Adrenal gland (tissue), 12 donors: ENCODE results near the gene ZNF337. TPM values are rescaled to one million over a fixed set of nuclear protein-coding genes. Genes with fewer than 3 reads are reported as not detected.
"Not testable (repeated sequence)": the region's sequence is repeated elsewhere in the genome, so short reads cannot be mapped to it uniquely, and the experiment has no call there.

ENCODE experiments used
- DNase-seq, 7 donors: peaks; one replicate each; pipeline ENCODE4 v3.0.0-alpha.2; 2019 to 2020
- H3K27ac ChIP-seq, 5 donors: fragments of 200-600 bp; sonication (generic) in 4 of 5; 1 replicate in 3 of 5; 2 replicates in 2 of 5; pipeline versions ENCODE4 v1.5.1 to v1.8.0; 2016 to 2020; ENCODE audit warnings: mild to moderate bottlenecking in 1 of 5
- H3K27me3 ChIP-seq: fragments of 200-600 bp; 2 replicates; pipeline ENCODE4 v1.8.0; 2021
- H3K36me3 ChIP-seq, 2 donors: fragments of 200-600 bp; replicated peaks in 1 of 2; 1 replicate in 1 of 2; 2 replicates in 1 of 2; pipeline versions ENCODE4 v1.5.1 to v1.8.0; 2018 to 2022
- H3K4me1 ChIP-seq, 2 donors: fragments of 200-600 bp; replicated peaks in 1 of 2; 1 replicate in 1 of 2; 2 replicates in 1 of 2; pipeline versions ENCODE4 v1.5.1 to v1.8.0; 2018 to 2021
- H3K4me3 ChIP-seq, 4 donors: fragments of 200-600 bp; sonication (generic) in 3 of 4; one replicate each; pipeline ENCODE4 v1.5.1; 2016 to 2018
- H3K9me3 ChIP-seq, 3 donors: fragments of 200-600 bp; sonication (generic) in 1 of 3; replicated peaks in 1 of 3; 1 replicate in 2 of 3; 2 replicates in 1 of 3; pipeline versions ENCODE4 v1.5.1 to v1.8.0; 2016 to 2021
- CTCF ChIP-seq, 6 experiments: fragments of 450-650 bp in 4 of 6; fragments of 200-600 bp in 2 of 6; sonication (generic) in 1 of 6; IDR thresholded peaks; 1 replicate in 5 of 6; 2 replicates in 1 of 6; pipeline versions ENCODE4 v1.5.1 to v1.8.0; 2016 to 2021; ENCODE audit warnings: antibody characterized with exemption in 6 of 6, mild to moderate bottlenecking in 2 of 6, moderate library complexity in 1 of 6
- POLR2A ChIP-seq, 2 donors: fragments of 450-650 bp; IDR thresholded peaks; one replicate each; pipeline ENCODE4 v1.6.1; 2017; ENCODE audit warnings: antibody characterized with exemption in 2 of 2, mild to moderate bottlenecking in 2 of 2, moderate library complexity in 1 of 2
- WGBS, 4 donors: extraction: QIAGEN DNeasy Blood & Tissue Kit in 2 of 4; methylation state at CpG; one replicate each; pipeline versions ENCODE4 v1.1.5 to v1.1.7; 2013 to 2017; 5-methylcytosine and 5-hydroxymethylcytosine counted together
- intact Hi-C, 2 donors: fragments of 100-400 bp; cut with DNase I; formaldehyde crosslinking; loops; one replicate each; pipeline versions ENCODE4 v1.14.1 to v1.15.0; 2022 to 2023
- polyA plus RNA-seq, 3 donors: library from polyadenylated mRNA; stranded (reverse); fragments of 200-250 nt in 2 of 3; fragments of 350-450 nt in 1 of 3; fragmentation: Illumina TruSeq in 1 of 3; extraction: RNeasy Lipid Tissue Mini Kit (QIAGEN cat#74804) in 1 of 3; gene quantifications; one replicate each; pipeline ENCODE4 v1.2.3, GENCODE V29; 2013 to 2014
- total RNA-seq, 9 donors: library from RNA; depleted of rRNA in 4 of 9; stranded (reverse); fragments of >200 nt in 4 of 9; fragments of 120-200 nt in 1 of 9; fragmentation: NEBNext Ultra II Directional in 1 of 9; extraction: Animal tissue kit (Norgen Biotek cat#: 25700) in 1 of 9; gene quantifications; one replicate each; pipeline versions ENCODE4 v1.1.0 to v1.2.4, GENCODE V29; 2013 to 2023
- donor health status: healthy with polysubstance abuse.
- donor health status: Bipolar disorder and iron deficiency.
- donor health status: DM: yes; HTN: yes; CAD: no.
- donor health status: DM: no; HTN: no; CAD: no.
- donor health status: DM: no; HTN: no; CAD: no.
- donor health status: DM: yes; HTN: yes; CAD: no.

Gene ZNF337
- total and polyA plus RNA-seq, 12 donors, result 7.1 to 29.4 (median 11.8) TPM

- Histone ChIP-seq H3K9me3 (no peaks in the 10 kb centered on the region), H3K4me1 (no peaks in the 10 kb centered on the region), H3K4me3 (no peak overlapping the region), H3K27ac (no peak overlapping the region), H3K36me3 (peaks cover 0 to 8% of the 10 kb centered on the region in 2 donors), H3K27me3 (no peaks in the 10 kb centered on the region)
- intact Hi-C loops, result no loop called here
- no peak for TF ChIP-seq POLR2A (IDR thresholded peaks at IDR 0.05)
- TF ChIP-seq CTCF (IDR thresholded peaks at IDR 0.05), result no peak
- 47 to 56% (median 53%) methylated on average over 4 of the region's 4 CpGs for WGBS, 4 donors
- DNase-seq, result peak in 5 of 7 donors; percentile 24 to 63 (median 28)
Observed at GRCh38 chr20:25668446-25668845, 28.2 kb downstream of the ZNF337 start.

- Histone ChIP-seq H3K4me1 (no peaks in the 10 kb centered on the region), H3K27me3 (no peaks in the 10 kb centered on the region), H3K4me3 (no peak overlapping the region), H3K9me3 (no peaks in the 10 kb centered on the region), H3K36me3 (no peaks in the 10 kb centered on the region), H3K27ac (no peak overlapping the region)
- DNase-seq, result no peak
- intact Hi-C loops, result no loop called here
- TF ChIP-seq CTCF (IDR thresholded peaks at IDR 0.05) (no peak), POLR2A (IDR thresholded peaks at IDR 0.05) (no peak)
Observed at GRCh38 chr20:25659999-25660398, 36.7 kb downstream of the ZNF337 start.

- Histone ChIP-seq H3K27me3 (no peaks in the 10 kb centered on the region), H3K36me3 (no peaks in the 10 kb centered on the region), H3K4me1 (no peaks in the 10 kb centered on the region), H3K27ac (no peak overlapping the region), H3K4me3 (no peak overlapping the region), H3K9me3 (no peaks in the 10 kb centered on the region)
- intact Hi-C loops, result no loop called here
- no peak for DNase-seq
- no peak for TF ChIP-seq CTCF (IDR thresholded peaks at IDR 0.05)
- TF ChIP-seq POLR2A (IDR thresholded peaks at IDR 0.05), result no peak
Observed at GRCh38 chr20:25654487-25654886, 42.2 kb downstream of the ZNF337 start.

GRCh38 chr20:25652866-25653265, 43.8 kb downstream of the ZNF337 start:
- DNase-seq, H3K4me1 ChIP-seq, H3K9me3 ChIP-seq, H3K27ac ChIP-seq, intact Hi-C loops, H3K27me3 ChIP-seq, H3K36me3 ChIP-seq, H3K4me3 ChIP-seq: not testable (repeated sequence)
- WGBS, 4 donors, result 90 to 100% (median 97%) methylated on average over 4 of the region's 4 CpGs

GRCh38 chr20:25644814-25645213, 51.8 kb downstream of the ZNF337 start:
- Histone ChIP-seq H3K4me3 (no peak overlapping the region), H3K36me3 (no peaks in the 10 kb centered on the region), H3K9me3 (peaks cover 0 to 3% (median 0%) of the 10 kb centered on the region in 3 donors), H3K4me1 (no peaks in the 10 kb centered on the region), H3K27ac (no peak overlapping the region), H3K27me3 (no peaks in the 10 kb centered on the region)
- DNase-seq, result no peak
- intact Hi-C loops, result no loop called here
- WGBS, 4 donors, result 80 to 98% (median 95%) methylated on average over 3 of the region's 3 CpGs
- no peak for TF ChIP-seq CTCF (IDR thresholded peaks at IDR 0.05)
- TF ChIP-seq POLR2A (IDR thresholded peaks at IDR 0.05), result no peak
